Nephron progenitor cell (in vitro differentiated cells): ENCODE results near the gene COL5A1.
A peak's percentile ranks its signal among the peaks of the same experiment; 100 is the strongest.

ENCODE experiments used
- DNase-seq: peaks from one replicate; pipeline ENCODE4 v3.0.0; 2021
- H3K27ac Mint-ChIP-seq: 2 replicates; pipeline ENCODE4 v1.8.0; 2021; ENCODE audit warnings: mild to moderate bottlenecking, moderate library complexity, mixed read lengths
- H3K27me3 Mint-ChIP-seq: 2 replicates; pipeline ENCODE4 v1.8.0; 2021; ENCODE audit warnings: mild to moderate bottlenecking, low read depth, mixed read lengths; ENCODE audit not compliant: poor library complexity
- H3K36me3 Mint-ChIP-seq: 2 replicates; pipeline ENCODE4 v1.8.0; 2021; ENCODE audit warnings: low read depth, mixed read lengths
- H3K4me1 Mint-ChIP-seq: 2 replicates; pipeline ENCODE4 v1.8.0; 2021; ENCODE audit warnings: mixed read lengths
- H3K4me3 Mint-ChIP-seq: 2 replicates; pipeline ENCODE4 v1.8.0; 2021; ENCODE audit warnings: mild to moderate bottlenecking, moderate library complexity, mixed read lengths
- H3K9me3 Mint-ChIP-seq: 2 replicates; pipeline ENCODE4 v1.8.0; 2021; ENCODE audit warnings: mild to moderate bottlenecking, moderate library complexity, mixed read lengths
- TF ChIP-seq, protein P1 (sequence below): fragments of 200-600 bp; sonication (generic); IDR thresholded peaks from 2 replicates; pipeline ENCODE4 v1.5.0; 2021; ENCODE audit warnings: antibody characterized with exemption

Gene COL5A1

DNA sequence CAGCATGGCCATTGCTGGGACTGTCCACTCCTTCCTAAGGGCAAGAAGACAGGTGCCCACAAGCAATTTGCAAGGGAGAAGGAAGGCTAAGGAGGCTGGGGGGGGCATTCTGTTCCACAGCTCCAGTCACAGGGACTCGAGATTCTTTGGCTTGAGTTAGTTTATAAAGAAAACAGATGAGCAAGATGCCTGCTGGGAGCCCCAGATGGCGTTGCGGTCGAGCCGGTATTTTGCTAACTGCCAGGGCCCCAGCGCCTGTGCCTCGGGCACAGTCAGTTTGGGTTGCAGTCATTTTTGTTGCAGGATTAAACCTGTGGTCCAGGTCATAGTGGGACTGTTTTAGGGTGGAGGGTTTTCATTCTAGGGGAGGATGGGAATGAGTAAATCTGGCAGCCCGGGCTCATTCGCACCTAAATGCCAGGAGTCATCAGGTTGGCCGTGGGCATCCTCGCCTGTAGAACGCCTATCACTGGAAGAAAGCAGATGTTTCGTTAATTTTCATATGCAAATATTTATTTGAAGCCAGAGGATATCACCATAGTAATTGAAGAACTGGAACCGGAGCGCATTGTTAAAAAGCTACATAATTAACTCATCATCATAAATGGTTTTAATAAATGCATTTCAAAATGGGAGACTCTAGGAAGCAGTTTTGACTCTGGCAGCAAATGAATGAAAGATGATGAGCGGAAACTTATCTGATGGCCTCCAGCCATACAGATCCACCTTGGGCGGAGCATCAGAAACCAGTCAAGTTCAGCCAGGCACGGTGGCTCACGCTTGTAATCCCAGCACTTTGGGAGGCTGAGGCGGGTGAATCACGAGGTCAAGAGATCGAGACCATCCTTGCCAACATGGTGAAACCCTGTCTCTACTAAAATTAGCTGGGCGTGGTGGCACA, 151.9 kb downstream of the COL5A1 start:
- Mint-ChIP-seq H3K27ac (no peak overlapping the region), H3K27me3 (no peaks in the 10 kb centered on the region), H3K4me1 (peaks cover 35% of the 10 kb centered on the region), H3K4me3 (no peak overlapping the region), H3K9me3 (no peaks in the 10 kb centered on the region), H3K36me3 (peaks cover 4% of the 10 kb centered on the region)
- DNase-seq: no peak
- TF ChIP-seq, protein P1, sequence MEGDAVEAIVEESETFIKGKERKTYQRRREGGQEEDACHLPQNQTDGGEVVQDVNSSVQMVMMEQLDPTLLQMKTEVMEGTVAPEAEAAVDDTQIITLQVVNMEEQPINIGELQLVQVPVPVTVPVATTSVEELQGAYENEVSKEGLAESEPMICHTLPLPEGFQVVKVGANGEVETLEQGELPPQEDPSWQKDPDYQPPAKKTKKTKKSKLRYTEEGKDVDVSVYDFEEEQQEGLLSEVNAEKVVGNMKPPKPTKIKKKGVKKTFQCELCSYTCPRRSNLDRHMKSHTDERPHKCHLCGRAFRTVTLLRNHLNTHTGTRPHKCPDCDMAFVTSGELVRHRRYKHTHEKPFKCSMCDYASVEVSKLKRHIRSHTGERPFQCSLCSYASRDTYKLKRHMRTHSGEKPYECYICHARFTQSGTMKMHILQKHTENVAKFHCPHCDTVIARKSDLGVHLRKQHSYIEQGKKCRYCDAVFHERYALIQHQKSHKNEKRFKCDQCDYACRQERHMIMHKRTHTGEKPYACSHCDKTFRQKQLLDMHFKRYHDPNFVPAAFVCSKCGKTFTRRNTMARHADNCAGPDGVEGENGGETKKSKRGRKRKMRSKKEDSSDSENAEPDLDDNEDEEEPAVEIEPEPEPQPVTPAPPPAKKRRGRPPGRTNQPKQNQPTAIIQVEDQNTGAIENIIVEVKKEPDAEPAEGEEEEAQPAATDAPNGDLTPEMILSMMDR: no peak

DNA sequence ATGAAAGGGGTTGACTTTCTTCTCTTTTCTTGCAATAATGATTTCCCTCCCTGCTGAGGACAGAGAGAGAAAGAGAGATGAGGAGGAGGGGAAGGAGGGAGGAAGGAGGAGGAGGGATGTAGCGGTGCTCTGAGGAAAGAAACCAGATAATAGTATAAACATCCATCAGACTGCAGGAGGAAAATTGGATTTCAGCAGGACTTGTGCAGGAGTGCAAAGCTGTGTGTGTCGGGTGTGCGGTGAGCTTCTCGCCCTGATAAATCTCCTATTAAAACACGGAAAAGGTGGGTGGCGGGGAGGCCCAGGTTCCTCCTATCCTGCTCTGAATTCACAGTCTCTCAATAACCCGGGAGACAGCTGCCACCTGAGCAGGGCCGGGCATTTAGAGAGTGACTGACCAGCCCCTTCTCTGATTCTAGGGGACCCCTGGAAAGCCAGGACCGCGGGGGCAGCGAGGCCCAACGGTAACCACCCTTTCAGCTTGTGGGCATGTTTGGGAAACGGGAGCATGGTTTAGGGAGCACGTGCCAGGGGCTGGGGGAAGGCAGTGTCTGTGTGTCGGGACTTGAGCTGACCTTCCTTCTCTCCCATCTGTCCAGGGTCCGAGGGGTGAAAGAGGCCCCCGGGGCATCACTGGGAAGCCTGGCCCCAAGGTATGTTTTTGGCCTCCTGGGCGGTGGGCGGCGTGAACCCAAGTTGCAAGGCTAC, 153.2 kb downstream of the COL5A1 start:
- Mint-ChIP-seq H3K36me3 (peaks cover 11% of the 10 kb centered on the region), H3K9me3 (no peaks in the 10 kb centered on the region), H3K4me1 (peaks cover 35% of the 10 kb centered on the region), H3K4me3 (no peak overlapping the region), H3K27me3 (no peaks in the 10 kb centered on the region), H3K27ac (no peak overlapping the region)
- TF ChIP-seq, protein P1: no peak
- DNase-seq: no peak

DNA sequence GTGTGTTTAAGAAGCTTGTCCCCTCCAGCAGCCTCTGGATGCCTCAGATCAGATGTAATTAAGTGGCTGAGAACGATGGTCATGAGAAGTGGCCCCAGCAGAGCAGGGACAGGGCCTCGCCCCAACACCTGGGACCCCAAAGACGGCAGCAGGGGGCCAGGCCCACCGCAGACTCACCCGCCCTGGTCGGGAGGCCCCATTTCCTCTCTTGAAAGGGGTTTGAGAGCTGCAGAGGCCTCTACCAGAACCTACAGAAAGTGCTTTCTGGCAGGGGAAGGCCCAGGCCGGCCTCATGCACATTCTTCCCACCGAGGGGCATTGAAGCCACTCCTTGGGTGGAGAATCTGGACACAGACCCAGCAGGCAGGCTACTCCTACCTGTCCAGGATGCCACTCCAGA, 153.8 kb downstream of the COL5A1 start:
- Mint-ChIP-seq H3K27ac (no peak overlapping the region), H3K27me3 (no peaks in the 10 kb centered on the region), H3K9me3 (no peaks in the 10 kb centered on the region), H3K36me3 (peaks cover 13% of the 10 kb centered on the region), H3K4me3 (no peak overlapping the region), H3K4me1 (peaks cover 35% of the 10 kb centered on the region)
- DNase-seq: no peak
- TF ChIP-seq, protein P1: no peak

DNA sequence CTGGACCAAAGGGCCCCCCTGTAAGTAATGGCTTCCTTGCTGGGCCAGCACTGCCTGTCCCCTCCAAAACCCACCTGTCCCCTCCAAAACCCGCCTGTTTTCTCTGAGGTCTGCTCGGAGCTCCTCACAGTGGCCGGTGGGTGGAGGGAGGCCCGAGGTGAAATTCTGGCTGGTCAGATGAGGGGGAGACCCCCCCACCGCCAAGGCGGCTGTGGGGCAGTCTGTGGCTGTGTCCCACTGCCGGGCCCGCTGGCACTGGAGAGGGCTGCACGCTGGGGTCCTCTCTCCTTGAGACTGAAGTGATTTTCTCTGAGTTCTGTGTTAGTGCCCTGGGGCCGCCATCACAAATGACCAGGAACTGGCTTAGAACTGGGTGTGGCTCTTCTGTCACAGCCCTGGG, 155.3 kb downstream of the COL5A1 start:
- TF ChIP-seq, protein P1: no peak
- no peak for DNase-seq
- Mint-ChIP-seq H3K4me3 (no peak overlapping the region), H3K27me3 (no peaks in the 10 kb centered on the region), H3K36me3 (peaks cover 17% of the 10 kb centered on the region), H3K9me3 (no peaks in the 10 kb centered on the region), H3K4me1 (peaks cover 42% of the 10 kb centered on the region), H3K27ac (peak overlapping the region; percentile 82)

DNA sequence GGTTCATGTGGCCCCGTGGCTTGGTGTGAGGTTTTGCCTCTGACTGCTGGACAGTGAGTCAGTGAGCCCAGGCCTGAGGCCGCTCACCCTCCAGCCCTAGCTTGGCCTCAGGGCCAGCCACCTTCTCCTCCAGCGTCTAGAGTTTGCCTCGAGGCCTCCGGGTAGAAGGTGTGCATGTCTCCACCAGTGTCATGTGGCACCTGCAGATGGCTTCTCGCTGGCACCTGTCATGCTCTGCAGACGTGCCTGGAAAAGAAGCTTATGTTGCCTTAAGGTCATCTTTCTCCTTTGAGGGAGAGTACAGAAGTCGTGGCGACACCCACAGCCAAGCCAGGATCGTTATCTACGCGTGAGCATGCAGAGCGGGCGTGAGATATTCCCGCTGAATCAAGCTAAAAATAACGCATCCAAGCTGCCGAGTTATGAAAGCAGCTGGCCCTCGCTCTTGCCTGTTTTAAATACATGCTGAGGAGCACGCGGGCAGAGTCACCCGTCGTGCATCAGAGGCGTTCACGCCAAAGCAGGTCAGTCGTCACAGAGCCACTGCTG, 159.3 kb downstream of the COL5A1 start:
- Mint-ChIP-seq H3K36me3 (peaks cover 29% of the 10 kb centered on the region), H3K27me3 (no peaks in the 10 kb centered on the region), H3K4me1 (peaks cover 32% of the 10 kb centered on the region), H3K4me3 (no peak overlapping the region), H3K27ac (peak overlapping the region; percentile 34), H3K9me3 (no peaks in the 10 kb centered on the region)
- TF ChIP-seq, protein P1: no peak
- DNase-seq: no peak
